SKM-1 (cell line): ENCODE results near the gene HCAR2.
"Not testable (repeated sequence)": the region's sequence is repeated elsewhere in the genome, so short reads cannot be mapped to it uniquely, and the experiment has no call there.

Source experiments
- DNase-seq: peaks from one replicate; lab custom pipeline; 2025; ENCODE audit not compliant: unreplicated experiment; lab: John Stamatoyannopoulos, UW

HCAR2 gene

GRCh38 chr12:122668268-122668667 lies 34.9 kb downstream of the HCAR2 start:
- DNase-seq: no peak

- no peak for DNase-seq
Observed at GRCh38 chr12:122665759-122666158, 37.4 kb downstream of the HCAR2 start.

- DNase-seq: no peak
Observed at GRCh38 chr12:122665349-122665748, 37.8 kb downstream of the HCAR2 start.

- no peak for DNase-seq
Observed at GRCh38 chr12:122661938-122662337, 41.2 kb downstream of the HCAR2 start.

- no peak for DNase-seq
Observed at GRCh38 chr12:122661246-122661645, 41.9 kb downstream of the HCAR2 start.

GRCh38 chr12:122659579-122659978 lies 43.6 kb downstream of the HCAR2 start:
- DNase-seq: no peak

GRCh38 chr12:122656298-122656697 lies 46.9 kb downstream of the HCAR2 start:
- DNase-seq: no peak

GRCh38 chr12:122653291-122653690 lies 49.9 kb downstream of the HCAR2 start:
- DNase-seq: not testable (repeated sequence)

GRCh38 chr12:122651520-122652224 lies 51.5 kb downstream of the HCAR2 start:
- no peak for DNase-seq
